Heart right ventricle (tissue), 16 donors: ENCODE measurements around the gene RYK. TPM values are rescaled to one million over a fixed set of nuclear protein-coding genes. Genes with fewer than 3 reads are reported as not detected.

ENCODE experiments used
- ATAC-seq, 8 donors: fragments of 200-7000 bp; cut with Tn5 transposase; one replicate each; pipeline ENCODE4 v1.9.1; 2020; ENCODE audit warnings: mild to moderate bottlenecking in 8 of 8, moderate library complexity in 8 of 8, moderate number of reproducible peaks in 1 of 8
- DNase-seq, 2 donors: peaks; one replicate each; pipeline ENCODE4 v3.0.0-alpha.2; 2020
- H3K27ac ChIP-seq, 10 donors: fragments of 200-600 bp; sonication (generic) in 2 of 10; one replicate each; pipeline versions ENCODE4 v1.5.0 to v1.8.0; 2020 to 2022; ENCODE audit warnings: mild to moderate bottlenecking in 3 of 10
- H3K27me3 ChIP-seq, 7 donors: fragments of 200-600 bp; one replicate each; pipeline ENCODE4 v1.8.0; 2021 to 2022; ENCODE audit warnings: mild to moderate bottlenecking in 2 of 7
- H3K36me3 ChIP-seq, 9 donors: fragments of 200-600 bp; sonication (generic) in 1 of 9; one replicate each; pipeline versions ENCODE4 v1.5.0 to v1.8.0; 2020 to 2022; ENCODE audit warnings: mild to moderate bottlenecking in 2 of 9
- H3K4me1 ChIP-seq, 9 donors: fragments of 200-600 bp; sonication (generic) in 1 of 9; one replicate each; pipeline versions ENCODE4 v1.5.0 to v1.8.0; 2020 to 2022; ENCODE audit warnings: mild to moderate bottlenecking in 4 of 9
- H3K4me3 ChIP-seq, 10 donors: fragments of 200-600 bp; sonication (generic) in 2 of 10; one replicate each; pipeline versions ENCODE4 v1.5.0 to v1.8.0; 2020 to 2022; ENCODE audit warnings: mild to moderate bottlenecking in 7 of 10, moderate library complexity in 2 of 10
- H3K9me3 ChIP-seq, 11 donors: fragments of 200-600 bp in 10 of 11; sonication (generic) in 2 of 11; one replicate each; pipeline versions ENCODE4 v1.5.0 to v1.8.0; 2013 to 2022; ENCODE audit warnings: mild to moderate bottlenecking in 2 of 11, control low read depth in 1 of 11, moderate library complexity in 1 of 11
- CTCF ChIP-seq, 9 donors: fragments of 200-600 bp; sonication (generic) in 2 of 9; IDR thresholded peaks; one replicate each; pipeline versions ENCODE4 v1.5.0 to v1.8.0; 2021 to 2022; ENCODE audit warnings: antibody characterized with exemption in 9 of 9, mild to moderate bottlenecking in 5 of 9, moderate library complexity in 1 of 9
- WGBS, 2 donors: extraction: QIAGEN DNeasy Blood & Tissue Kit; methylation state at CpG; one replicate each; pipeline ENCODE4 v1.1.7; 2013; ENCODE audit warnings: inconsistent platforms in 1 of 2; 5-methylcytosine and 5-hydroxymethylcytosine counted together
- intact Hi-C, 10 donors: fragments of 100-400 bp; cut with DNase I; formaldehyde crosslinking; loops; one replicate each; pipeline versions ENCODE4 v1.11.1 to v1.14.2; 2022
- polyA plus RNA-seq, 2 donors: library from polyadenylated mRNA; stranded (reverse); fragments of 200-250 nt; gene quantifications; one replicate each; pipeline ENCODE4 v1.2.3, GENCODE V29; 2013
- total RNA-seq, 10 donors: library from RNA; stranded (reverse); fragmentation: NEBNext Ultra II Directional in 3 of 10; extraction: Animal tissue kit (Norgen Biotek cat#: 25700) in 3 of 10; gene quantifications; one replicate each; pipeline versions ENCODE4 v1.2.1 to v1.2.4, GENCODE V29; 2021 to 2023
- donor health status: Arrhythmogenic right ventricular cardiomyopathy.
- donor health status: ischemic (EF 13 %, LVEDD 7.1; RV severe dilation, severe dysfunction).
- donor health status: healthy with polysubstance abuse.
- donor health status: DM: no; HTN: yes; CAD: no.
- donor health status: DM: no; HTN: no; CAD: no.
- donor health status: ischemic (EF 25% LVEDD 6.9; RV normal size, moderate dysfunction).
- donor health status: ischemic (EF 25% LVEDD 5.7; RV mildly dilated, moderate dysfunction).
- donor health status: healthy.
- donor health status: DM: yes; HTN: yes; CAD: no.
- donor health status: Ischemic cardiomyopathy.
- donor health status: ischemic (EF 35%, LVEDD 5.7; RV mildly dilated, moderate dysfunction).
- donor health status: nonischemic (EF 11% LVEDD 7.7; RV severe dilation, severe dysfunction).
- donor health status: DM: yes; HTN: yes; CAD: no.
- donor health status: PGD.
- donor health status: ischemic (EF 29% LVEDD 5.4; RV normal size, mild dysfunction).
- donor health status: nonischemic (EF 23%, LVEDD 6.1; RV moderate dilation, normal function).

RYK gene
- total and polyA plus RNA-seq, 12 donors = 18.0 to 45.8 (median 36.5) TPM

- no peak for TF ChIP-seq CTCF (IDR thresholded peaks at IDR 0.05)
- Histone ChIP-seq H3K9me3 (no peaks in the 10 kb centered on the region), H3K27me3 (no peaks in the 10 kb centered on the region), H3K27ac (no peak overlapping the region), H3K36me3 (peaks cover 0 to 83% (median 11%) of the 10 kb centered on the region in 9 donors), H3K4me3 (no peak overlapping the region), H3K4me1 (peaks cover 0 to 7% (median 0%) of the 10 kb centered on the region in 9 donors)
- intact Hi-C loops = loop anchor here in 5 of 10 donors (5.0 to 10.0 kb wide), 4 partner anchors 98 to 267 kb away; no protein-coding TSS in a partner anchor
- ATAC-seq = no peak
- WGBS, 2 donors = 86 to 87% methylated on average over 3 of the region's 3 CpGs
- DNase-seq = no peak
These were observed 51.4 kb downstream of the RYK start for GRCh38 chr3:134199240-134199639.

- 96 to 100% methylated on average over 2 of the region's 2 CpGs for WGBS, 2 donors
- no peak overlapping the region for H3K4me3 ChIP-seq
- intact Hi-C loops = loop anchor here in 5 of 10 donors (5.0 to 10.0 kb wide), 4 partner anchors 99 to 266 kb away; no protein-coding TSS in a partner anchor
- ATAC-seq (no peak), DNase-seq (no peak)
- peaks cover 0 to 7% (median 0%) of the 10 kb centered on the region in 9 donors for H3K4me1 ChIP-seq
- H3K9me3 ChIP-seq = no peaks in the 10 kb centered on the region
- TF ChIP-seq CTCF (IDR thresholded peaks at IDR 0.05) = no peak
- H3K27me3 ChIP-seq = no peaks in the 10 kb centered on the region
- peaks cover 0 to 87% (median 11%) of the 10 kb centered on the region in 9 donors for H3K36me3 ChIP-seq
- no peak overlapping the region for H3K27ac ChIP-seq
These were observed 52.2 kb downstream of the RYK start for GRCh38 chr3:134198414-134198813.

- Histone ChIP-seq H3K9me3 (no peaks in the 10 kb centered on the region), H3K27me3 (no peaks in the 10 kb centered on the region), H3K4me3 (no peak overlapping the region), H3K27ac (no peak overlapping the region), H3K4me1 (peaks cover 0 to 7% (median 0%) of the 10 kb centered on the region in 9 donors), H3K36me3 (peaks cover 0 to 87% (median 11%) of the 10 kb centered on the region in 9 donors)
- intact Hi-C loops = loop anchor here in 5 of 10 donors (5.0 to 10.0 kb wide), 4 partner anchors 100 to 265 kb away; no protein-coding TSS in a partner anchor
- peak in 1 of 2 donors; percentile 35 for DNase-seq
- peak; percentile 45 to 81 (median 74) for TF ChIP-seq CTCF (IDR thresholded peaks at IDR 0.05)
- WGBS, 2 donors = 5 to 13% methylated on average over 2 of the region's 2 CpGs
- ATAC-seq = peak in 7 of 8 donors; percentile 51 to 88 (median 71)
These were observed 52.9 kb downstream of the RYK start for GRCh38 chr3:134197681-134198261.

- Histone ChIP-seq H3K9me3 (no peaks in the 10 kb centered on the region), H3K36me3 (peaks cover 0 to 80% (median 6%) of the 10 kb centered on the region in 9 donors), H3K4me3 (no peak overlapping the region), H3K4me1 (no peaks in the 10 kb centered on the region), H3K27ac (no peak overlapping the region), H3K27me3 (no peaks in the 10 kb centered on the region)
- intact Hi-C loops = loop anchor here in 2 of 10 donors (10.0 kb wide), 1 partner anchor 259 kb away; no protein-coding TSS in a partner anchor
- no peak for ATAC-seq
- DNase-seq = no peak
- no peak for TF ChIP-seq CTCF (IDR thresholded peaks at IDR 0.05)
- WGBS, 2 donors = 83 to 87% methylated on average over 2 of the region's 2 CpGs
These were observed 56.4 kb downstream of the RYK start for GRCh38 chr3:134194247-134194646.
